HL-60/S4 treated with phorbol 12-myristate 13-acetate at 8.2 ng/mL for 4 days and 3 days (cell line): ENCODE measurements around the gene FNIP1.
"Not testable (repeated sequence)": the region's sequence is repeated elsewhere in the genome, so short reads cannot be mapped to it uniquely, and the experiment has no call there.

ENCODE experiments used
- in situ Hi-C: fragments of 300-500 bp; cut with MboI; formaldehyde crosslinking; loops from 2 replicates; pipeline ENCODE4 v1.15.0; 2022; ENCODE audit warnings: low sequenced_read_pairs

The FNIP1 gene

GRCh38 chr5:131641494-131641893 lies 155.3 kb downstream of the FNIP1 start:
- in situ Hi-C loops = no loop called here

- in situ Hi-C loops = no loop called here
These were observed 156.6 kb downstream of the FNIP1 start for GRCh38 chr5:131640043-131640856.

DNA sequence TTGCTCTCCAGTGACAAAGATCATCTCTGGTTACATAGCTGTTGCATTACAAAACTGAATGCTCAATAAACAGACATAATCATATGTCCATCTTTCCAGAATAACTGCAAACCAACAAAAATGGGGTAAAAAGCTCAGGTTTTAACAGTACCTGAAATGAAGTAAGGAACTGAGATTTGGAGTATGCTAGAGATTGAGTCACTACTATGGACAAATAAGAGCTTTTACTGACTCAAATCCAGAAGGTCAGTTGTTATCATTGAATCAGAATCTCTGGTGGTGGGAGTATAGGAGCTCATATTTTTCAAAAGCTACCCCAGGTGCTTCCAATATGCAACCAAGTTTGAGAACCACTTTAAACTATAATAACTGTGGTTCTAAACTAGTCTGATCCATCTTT lies 157.7 kb downstream of the FNIP1 start:
- in situ Hi-C loops = no loop called here

GRCh38 chr5:131637694-131638093 lies 159.1 kb downstream of the FNIP1 start:
- in situ Hi-C loops = no loop called here

GRCh38 chr5:131635684-131636572 lies 160.9 kb downstream of the FNIP1 start:
- in situ Hi-C loops = no loop called here

GRCh38 chr5:131634996-131635683 lies 161.7 kb downstream of the FNIP1 start, which contains the start of gene RAPGEF6:
Gene RAPGEF6, minus strand, starts transcription at chr5:131635229. Its CDS starts 199 bp downstream, at chr5:131635030.
- in situ Hi-C loops = no loop called here

DNA sequence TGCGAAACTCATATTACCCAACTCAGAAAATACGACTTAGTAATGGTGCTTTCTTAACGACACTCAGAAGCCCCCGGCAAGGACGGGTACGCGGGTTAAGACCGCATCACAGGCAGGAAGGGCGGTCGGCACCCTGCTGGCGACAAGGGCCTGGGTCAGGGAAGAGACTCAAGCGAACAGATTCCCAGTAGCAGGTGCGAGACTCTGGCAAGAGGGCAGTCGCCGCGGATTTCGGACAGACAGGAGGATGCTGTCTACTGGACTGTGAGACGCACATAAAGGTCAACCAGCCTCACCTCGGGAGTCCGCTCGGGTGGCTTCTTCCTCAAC lies 162.2 kb downstream of the FNIP1 start:
- in situ Hi-C loops = no loop called here

DNA sequence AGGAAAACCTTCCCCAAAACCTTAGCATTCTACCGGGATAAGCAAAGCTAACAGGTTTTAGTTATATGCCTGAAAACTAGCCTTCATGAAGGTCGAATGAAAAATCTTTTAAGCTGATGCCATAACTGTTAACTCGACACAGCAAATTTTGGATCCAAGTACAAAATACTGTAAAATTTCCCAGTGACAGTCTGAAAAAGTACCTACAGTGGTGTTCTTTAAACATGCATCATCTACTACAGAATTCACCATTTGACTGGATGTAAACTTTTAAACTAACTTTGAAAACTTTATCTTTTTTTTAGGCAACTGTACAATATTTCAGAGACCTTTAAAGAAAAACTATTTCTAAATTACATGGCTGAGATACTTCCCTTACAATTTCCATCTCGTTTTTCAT lies 162.6 kb downstream of the FNIP1 start:
- in situ Hi-C loops = no loop called here

DNA sequence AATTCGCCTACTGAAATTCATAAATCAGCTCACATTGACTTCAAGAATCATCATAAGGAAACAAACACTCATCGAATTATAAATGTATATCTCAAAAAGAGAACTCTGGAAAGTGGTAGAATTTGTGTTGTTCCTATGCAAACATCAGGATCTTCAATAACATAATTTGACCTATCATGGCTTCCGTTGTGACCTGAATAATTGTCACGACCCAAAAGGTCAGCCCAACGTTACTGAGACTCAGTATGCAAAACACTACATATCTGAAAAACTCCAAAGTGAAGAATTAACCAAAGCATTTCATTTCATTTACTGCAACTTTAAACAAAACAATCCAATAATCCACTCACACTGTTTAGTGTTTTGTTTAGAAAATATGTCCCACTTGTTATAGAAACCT lies 163.0 kb downstream of the FNIP1 start:
- in situ Hi-C loops = no loop called here

- in situ Hi-C loops = no loop called here
These were observed 165.9 kb downstream of the FNIP1 start for GRCh38 chr5:131630963-131631350.

GRCh38 chr5:131630208-131630962 lies 166.4 kb downstream of the FNIP1 start:
- in situ Hi-C loops = no loop called here

DNA sequence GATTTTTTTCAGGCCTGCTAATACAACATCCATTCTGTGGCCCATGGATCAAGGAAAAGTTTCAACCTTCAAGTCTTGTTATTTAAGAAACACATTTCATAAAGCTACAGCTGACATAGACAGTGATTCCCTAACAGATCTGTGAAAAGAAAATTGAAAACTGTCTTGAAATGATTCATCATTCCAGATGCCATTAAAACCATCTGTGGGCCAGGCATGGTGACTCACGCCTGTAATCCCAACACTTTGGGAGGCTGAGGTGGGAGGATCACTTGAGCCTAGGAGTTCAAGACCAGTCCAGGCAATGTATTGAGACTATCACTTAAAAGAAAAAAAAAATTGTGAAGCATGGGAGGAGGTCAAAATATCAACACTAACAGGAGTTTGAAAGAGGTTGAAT lies 167.8 kb downstream of the FNIP1 start:
- in situ Hi-C loops = no loop called here

- in situ Hi-C loops = no loop called here
These were observed 169.5 kb downstream of the FNIP1 start for GRCh38 chr5:131627207-131627865.

GRCh38 chr5:131622633-131623032 lies 174.2 kb downstream of the FNIP1 start:
- in situ Hi-C loops = no loop called here

DNA sequence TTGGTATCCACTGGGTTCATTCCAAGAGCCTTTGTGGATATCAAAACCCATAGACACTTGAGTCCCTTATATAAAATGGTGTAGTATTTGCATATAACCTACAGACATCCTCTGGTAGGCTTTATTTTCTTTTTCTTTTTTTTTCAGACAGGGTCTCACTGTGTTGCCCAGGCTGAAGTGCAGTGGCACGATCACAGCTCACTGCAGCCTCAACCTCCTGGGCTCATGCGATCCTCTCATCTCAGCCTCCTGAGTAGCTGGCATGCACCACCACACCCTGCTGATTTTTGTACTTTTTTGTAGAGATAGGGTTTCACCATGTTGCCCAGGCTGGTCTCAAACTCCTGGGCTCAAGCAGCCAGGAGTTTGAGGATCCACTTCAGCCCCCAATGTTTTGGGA lies 175.7 kb downstream of the FNIP1 start:
- in situ Hi-C loops = not testable (repeated sequence)

GRCh38 chr5:131619102-131619501 lies 177.7 kb downstream of the FNIP1 start:
- in situ Hi-C loops = no loop called here

DNA sequence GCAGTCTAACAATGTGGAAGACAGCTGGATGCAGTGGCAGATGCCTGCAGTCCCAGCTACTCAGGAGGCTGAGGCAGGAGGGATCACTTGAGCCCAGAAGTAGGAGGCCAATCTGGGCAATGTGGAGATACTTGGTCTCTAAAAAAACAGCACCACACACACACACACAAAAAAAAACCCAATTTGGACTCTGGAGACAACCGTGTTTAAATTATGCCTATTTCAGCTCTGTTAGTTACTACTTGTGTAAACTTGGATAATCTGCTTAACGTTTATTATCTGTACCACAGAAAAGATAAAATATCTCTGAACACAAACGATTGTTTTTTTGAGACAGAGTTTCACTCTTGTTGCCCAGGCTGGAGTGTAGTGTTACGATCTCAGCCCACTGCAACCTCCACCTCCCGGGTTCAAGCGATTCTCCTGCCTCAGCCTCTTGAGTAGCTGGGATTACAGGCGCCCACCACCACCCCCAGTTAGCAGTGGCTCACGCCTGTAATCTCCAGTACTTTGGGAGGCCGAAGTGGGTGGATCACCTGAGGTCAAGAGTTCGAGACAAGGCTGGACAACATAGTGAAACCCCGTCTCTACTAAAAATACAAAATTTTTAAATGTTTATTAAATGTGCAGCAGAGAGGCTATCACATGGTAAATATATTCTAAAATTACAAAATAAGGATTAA lies 179.5 kb downstream of the FNIP1 start:
- in situ Hi-C loops = no loop called here

DNA sequence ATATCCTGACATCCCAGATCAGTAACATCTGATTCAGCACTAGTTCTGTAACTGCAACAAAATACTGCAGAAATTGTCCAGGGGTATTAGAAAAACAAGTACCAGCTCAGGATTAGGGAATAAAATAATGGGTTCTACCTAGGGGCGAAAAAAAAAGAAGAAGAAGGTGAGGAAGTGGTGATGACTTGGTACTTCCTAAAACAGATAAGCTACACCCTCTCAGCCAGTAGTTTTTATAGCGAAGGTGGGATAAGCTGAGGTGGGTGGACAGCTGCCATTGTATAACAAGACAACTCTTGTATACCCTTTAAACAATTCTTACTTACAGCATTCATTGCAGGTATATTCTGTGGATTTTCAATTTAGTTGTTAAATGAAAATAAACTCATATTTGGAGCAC lies 180.9 kb downstream of the FNIP1 start:
- in situ Hi-C loops = no loop called here

DNA sequence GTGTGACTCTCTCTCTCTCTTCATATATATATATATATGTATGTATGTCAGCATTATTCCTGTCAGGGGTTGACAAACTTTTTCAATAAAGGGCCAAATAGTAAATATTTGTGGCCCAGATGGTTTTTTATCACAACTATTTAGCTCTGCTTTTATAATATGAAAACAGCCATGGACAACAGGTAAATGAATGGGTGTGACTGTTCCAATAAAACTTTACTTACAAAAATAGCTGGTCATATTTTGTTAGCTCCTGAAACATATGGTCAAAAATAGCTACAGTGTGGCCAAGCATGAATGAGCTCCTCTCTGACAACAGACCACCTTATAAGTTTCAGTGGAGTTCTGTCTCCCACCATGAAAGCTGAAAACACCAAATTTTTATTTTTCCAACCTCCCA lies 183.4 kb downstream of the FNIP1 start:
- in situ Hi-C loops = no loop called here

- in situ Hi-C loops = no loop called here
These were observed 185.8 kb downstream of the FNIP1 start for GRCh38 chr5:131611064-131611381.
